HG02884 (cell line): ENCODE measurements around the gene EFEMP2.
A peak's percentile ranks its signal among the peaks of the same experiment; 100 is the strongest.
"Not testable (repeated sequence)": the region's sequence is repeated elsewhere in the genome, so short reads cannot be mapped to it uniquely, and the experiment has no call there.

Experiments used
- ATAC-seq: cut with Tn5 transposase; IDR thresholded peaks from one replicate; pipeline ENCODE4 v1.9.1; 2021; ENCODE audit warnings: mild to moderate bottlenecking, moderate library complexity; ENCODE audit not compliant: unreplicated experiment

Gene EFEMP2

GRCh38 chr11:65900899-65901180 is 28.2 kb upstream of the EFEMP2 start:
- no peak for ATAC-seq

- peak; percentile 54 for ATAC-seq
Measured at GRCh38 chr11:65900125-65900898, 27.7 kb upstream of the EFEMP2 start, which contains the start of gene FOSL1. FOSL1 (minus strand) TSS chr11:65900388; CDS start chr11:65900339, 49 bp downstream.

- ATAC-seq, result no peak
Measured at GRCh38 chr11:65899356-65900124, 26.9 kb upstream of the EFEMP2 start.

- ATAC-seq, result no peak
Measured at GRCh38 chr11:65898656-65899355, 26.2 kb upstream of the EFEMP2 start.

GRCh38 chr11:65897020-65897471 is 24.4 kb upstream of the EFEMP2 start:
- ATAC-seq, result no peak

GRCh38 chr11:65896034-65896999 is 23.7 kb upstream of the EFEMP2 start:
- no peak for ATAC-seq

GRCh38 chr11:65895482-65895981 is 22.9 kb upstream of the EFEMP2 start:
- no peak for ATAC-seq

- no peak for ATAC-seq
Measured at GRCh38 chr11:65894034-65894591, 21.5 kb upstream of the EFEMP2 start.

- ATAC-seq, result no peak
Measured at GRCh38 chr11:65892661-65893317, 20.2 kb upstream of the EFEMP2 start.

- ATAC-seq, result not testable (repeated sequence)
Measured at GRCh38 chr11:65892137-65892540, 19.5 kb upstream of the EFEMP2 start.

- ATAC-seq, result no peak
Measured at GRCh38 chr11:65891219-65892136, 18.9 kb upstream of the EFEMP2 start.

GRCh38 chr11:65890324-65891218 is 18.0 kb upstream of the EFEMP2 start, which contains the start of gene CCDC85B:
CCDC85B (plus strand) TSS chr11:65890673; CDS start chr11:65890784, 111 bp downstream.
- ATAC-seq, result peak; percentile 46

- peak; percentile 37 for ATAC-seq
Measured at GRCh38 chr11:65888163-65888814, 15.7 kb upstream of the EFEMP2 start, which contains the start of gene FIBP. FIBP (minus strand) TSS chr11:65888471; CDS start chr11:65888418, 53 bp downstream.

GRCh38 chr11:65887723-65888162 is 15.1 kb upstream of the EFEMP2 start:
- ATAC-seq, result no peak

- ATAC-seq, result no peak
Measured at GRCh38 chr11:65886826-65887722, 14.5 kb upstream of the EFEMP2 start.
